ENCODE data around the gene MDP1. TPM values are rescaled to one million over a fixed set of nuclear protein-coding genes. Genes with fewer than 3 reads are reported as not detected.

The MDP1 gene
- total RNA-seq, 1 experiment from 2014 or later = 18.8 TPM

GRCh38 chr14:24213866-24214662 lies 1.8 kb downstream of the MDP1 start:
- Histone ChIP-seq H2BK15ac (ENCODE audit: low read depth, low read length) (no peak overlapping the region), H3K9ac (ENCODE audit: extremely low read depth, insufficient read length, low read length) (peak overlapping the region; percentile 75), H3K79me2 (ENCODE audit: insufficient read depth, low read length) (no peaks in the 10 kb centered on the region), H2BK20ac (ENCODE audit: low read depth, low read length, poor library complexity, severe bottlenecking) (no peak overlapping the region), H4K8ac (replicated peaks; ENCODE audit: insufficient read length, low read depth, low read length) (no peak overlapping the region), H2BK5ac (ENCODE audit: insufficient read length, low read length) (no peak overlapping the region), H2AFZ (ENCODE audit: low read length) (no peak overlapping the region), H3K14ac (ENCODE audit: insufficient read depth, low read length) (no peak overlapping the region), H3T11ph (ENCODE audit: low read length) (no peak overlapping the region), H3K56ac (ENCODE audit: insufficient read length, low read depth, low read length) (no peak overlapping the region), H3K9me3 (ENCODE audit: control insufficient read depth, low read depth, low read length) (no peaks in the 10 kb centered on the region), H3K23ac (ENCODE audit: insufficient read length, low read depth, low read length) (no peak overlapping the region), H3K4ac (ENCODE audit: low read depth, low read length) (no peak overlapping the region), H3K4me1 (ENCODE audit: insufficient read depth, low read length) (no peaks in the 10 kb centered on the region), H4K91ac (ENCODE audit: insufficient read length, low read depth, low read length) (no peak overlapping the region), H2BK12ac (ENCODE audit: insufficient read length, low read depth, low read length) (no peak overlapping the region), H3K27me3 (ENCODE audit: insufficient read depth, low read length) (no peaks in the 10 kb centered on the region), H3K23me2 (ENCODE audit: insufficient read length, low read depth, low read length, poor library complexity, severe bottlenecking) (peaks cover 11% of the 10 kb centered on the region), H3K79me1 (ENCODE audit: insufficient read depth, low read depth, low read length, poor library complexity, severe bottlenecking) (peaks cover 2% of the 10 kb centered on the region), H2BK120ac (ENCODE audit: low read depth, low read length, poor library complexity, severe bottlenecking) (no peak overlapping the region), H4K20me1 (ENCODE audit: control insufficient read depth, insufficient read depth, insufficient read length) (no peaks in the 10 kb centered on the region), H4K5ac (ENCODE audit: insufficient read length, low read depth, low read length) (no peak overlapping the region), H3K4me2 (ENCODE audit: insufficient read depth, insufficient read length, low read length) (peak overlapping the region; percentile 67), H3K27ac (ENCODE audit: insufficient read length, low read depth, low read length) (peak overlapping the region; percentile 41), H3K18ac (ENCODE audit: insufficient read length, low read depth, low read length) (no peak overlapping the region), H2AK5ac (ENCODE audit: insufficient read length, low read length) (no peak overlapping the region)
- Mint-ChIP-seq H3K9me3 (no peaks in the 10 kb centered on the region; a peak in 1 of 5 replicates), H3K36me3 (ENCODE audit: insufficient read depth in 1 of 3, low read depth in 3 of 3) (peaks cover 13 to 40% (median 32%) of the 10 kb centered on the region in 3 experiments; a peak in 6 of 7 replicates), H3K27ac (peak overlapping the region; percentile 88 to 100 (median 100); a peak in 6 of 7 replicates), H3K4me3 (peak overlapping the region; percentile 91 to 96), H3K27me3 (ENCODE audit: low read depth) (no peaks in the 10 kb centered on the region; the same call in 1 of the 2 replicates), H3K4me1 (peaks cover 18 to 26% of the 10 kb centered on the region in 2 experiments)
- 0 out of 3 replicates have a peak, but pooled peaks have one; percentile 16 for TF ChIP-seq CTCF (conservative IDR thresholded peaks at IDR 0.05)
- no peak for DNase-seq
- no CpG with 5 or more reads among the region's 7 CpGs for WGBS (ENCODE audit: extremely low coverage, insufficient read length, low lambda C conversion rate)
